Lower leg skin (tissue), 4 donors: ENCODE data around the gene SLC17A3. TPM values are rescaled to one million over a fixed set of nuclear protein-coding genes. Genes with fewer than 3 reads are reported as not detected.

Experiments used
- DNase-seq, 2 donors: peaks; one replicate each; pipeline ENCODE4 v3.0.0-alpha.2; 2019; ENCODE audit warnings: low spot score in 2 of 2
- H3K4me3 ChIP-seq: fragments of 200-600 bp; sonication (generic); 2 replicates; pipeline ENCODE4 v1.5.1; 2017; ENCODE audit warnings: mild to moderate bottlenecking, low read depth; ENCODE audit not compliant: poor library complexity, severe bottlenecking
- CTCF ChIP-seq, 3 donors: fragments of 450-650 bp; IDR thresholded peaks; one replicate each; pipeline ENCODE4 v1.5.1; 2016; ENCODE audit warnings: antibody characterized with exemption in 3 of 3, mild to moderate bottlenecking in 3 of 3, moderate library complexity in 2 of 3
- POLR2A ChIP-seq, 2 donors: fragments of 450-650 bp; IDR thresholded peaks; one replicate each; pipeline ENCODE4 v1.6.1; 2016 to 2017; ENCODE audit warnings: antibody characterized with exemption in 2 of 2, mild to moderate bottlenecking in 1 of 2, moderate library complexity in 1 of 2
- WGBS, 2 donors: methylation state at CpG; one replicate each; pipeline ENCODE4 v1.1.5; 2018; 5-methylcytosine and 5-hydroxymethylcytosine counted together
- intact Hi-C: fragments of 100-400 bp; cut with DNase I; formaldehyde crosslinking; loops from one replicate; pipeline ENCODE4 v1.15.0; 2023; ENCODE audit warnings: low total_unique reads
- total RNA-seq, 4 donors: library from RNA; depleted of rRNA; stranded (reverse); fragments of >200 nt; gene quantifications; one replicate each; pipeline ENCODE4 v1.1.0, GENCODE V29; 2016

The SLC17A3 gene
- total RNA-seq, 4 donors from 2014 or later, result not detected

DNA sequence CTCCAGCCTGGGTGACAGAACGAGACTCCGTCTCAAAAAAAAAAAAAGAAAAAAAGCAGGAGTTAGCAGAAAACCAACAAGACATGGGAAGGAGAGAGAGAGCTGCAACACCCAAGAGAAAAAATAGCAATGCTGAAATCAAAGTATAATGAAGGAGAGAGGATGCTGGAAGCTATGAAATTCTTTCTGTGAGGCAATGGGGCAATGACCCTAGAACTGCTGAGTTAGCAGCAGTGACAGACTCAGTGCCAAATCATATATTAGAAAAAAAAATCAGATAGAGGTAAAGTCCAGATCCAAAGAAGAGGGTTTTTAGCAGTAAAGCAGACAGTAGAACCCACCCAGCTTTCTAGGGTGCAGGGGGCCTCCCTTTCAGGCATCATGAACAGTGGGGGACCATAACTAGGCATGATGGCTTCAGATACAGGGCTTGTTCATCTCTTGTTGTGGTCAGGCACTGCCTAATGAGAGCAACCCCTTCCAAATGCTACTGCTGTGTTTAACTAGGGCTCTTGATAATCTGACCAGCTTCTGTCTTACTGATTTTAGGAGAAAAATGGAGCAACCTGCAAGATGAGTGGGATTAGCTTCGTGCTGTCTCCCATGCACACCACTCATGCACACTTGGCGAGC, 29.5 kb upstream of the SLC17A3 start:
- no peak for TF ChIP-seq CTCF (IDR thresholded peaks at IDR 0.05)
- TF ChIP-seq POLR2A (IDR thresholded peaks at IDR 0.05), result no peak
- intact Hi-C loops, result no loop called here
- no peak overlapping the region for H3K4me3 ChIP-seq
- WGBS, 2 donors, result 85 to 93% methylated on average over 4 of the region's 4 CpGs
- no peak for DNase-seq

DNA sequence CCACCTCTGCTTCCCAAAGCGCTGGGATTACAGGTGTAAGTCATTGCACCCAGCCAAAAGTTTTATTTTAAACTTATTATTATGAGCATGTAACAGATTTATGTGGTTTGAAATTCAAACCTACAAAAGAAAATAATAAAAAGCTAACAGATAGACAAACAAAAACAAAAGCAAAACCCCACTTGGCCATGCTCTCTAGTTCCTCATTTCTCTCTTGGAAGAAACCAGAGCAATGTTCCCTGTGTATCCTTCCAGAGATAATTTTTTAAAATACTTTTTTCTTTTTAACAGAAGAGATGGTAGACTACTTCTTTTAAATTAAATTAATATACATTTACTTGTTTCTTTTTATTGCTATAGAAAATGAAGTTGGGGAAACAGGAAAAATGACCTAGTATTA, 28.0 kb upstream of the SLC17A3 start:
- no peak overlapping the region for H3K4me3 ChIP-seq
- TF ChIP-seq POLR2A (IDR thresholded peaks at IDR 0.05) (no peak), CTCF (IDR thresholded peaks at IDR 0.05) (no peak)
- 93 to 95% methylated on average over 1 of the region's 1 CpG for WGBS, 2 donors
- intact Hi-C loops, result no loop called here
- no peak for DNase-seq

DNA sequence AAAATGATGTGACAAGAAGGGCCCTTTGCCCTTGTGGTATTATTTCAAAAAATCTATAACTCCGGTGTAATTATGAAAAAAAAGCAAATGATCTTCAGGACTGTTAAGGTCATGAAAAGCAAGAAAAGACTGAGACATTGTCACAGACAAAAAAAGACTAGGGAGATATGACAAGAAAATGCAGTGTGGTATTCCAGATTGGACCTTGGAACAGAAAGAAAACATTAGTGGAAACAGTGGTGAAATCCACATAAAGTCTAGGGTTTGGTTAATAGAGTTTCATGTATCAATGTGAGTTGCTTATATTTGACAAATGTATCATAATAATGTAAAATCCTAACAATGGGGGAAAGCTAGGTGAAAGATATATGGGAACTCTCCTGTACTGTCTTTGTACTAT, 26.8 kb upstream of the SLC17A3 start:
- 41 to 93% methylated on average over 1 of the region's 1 CpG for WGBS, 2 donors
- intact Hi-C loops, result no loop called here
- DNase-seq, result no peak
- no peak overlapping the region for H3K4me3 ChIP-seq
- TF ChIP-seq POLR2A (IDR thresholded peaks at IDR 0.05) (no peak), CTCF (IDR thresholded peaks at IDR 0.05) (no peak)

- DNase-seq, result no peak
- intact Hi-C loops, result no loop called here
- TF ChIP-seq POLR2A (IDR thresholded peaks at IDR 0.05), result no peak
- 90% methylated on average over 2 of the region's 2 CpGs for WGBS, 2 donors
- H3K4me3 ChIP-seq, result no peak overlapping the region
Observed at GRCh38 chr6:25899580-25900408, 25.8 kb upstream of the SLC17A3 start.

- intact Hi-C loops, result no loop called here
- TF ChIP-seq POLR2A (IDR thresholded peaks at IDR 0.05) (no peak), CTCF (IDR thresholded peaks at IDR 0.05) (no peak)
- H3K4me3 ChIP-seq, result no peak overlapping the region
- 63 to 75% methylated on average over 2 of the region's 2 CpGs for WGBS, 2 donors
- no peak for DNase-seq
Observed at GRCh38 chr6:25899123-25899522, 25.1 kb upstream of the SLC17A3 start.

GRCh38 chr6:25898289-25898977, 24.4 kb upstream of the SLC17A3 start:
- TF ChIP-seq CTCF (IDR thresholded peaks at IDR 0.05) (no peak), POLR2A (IDR thresholded peaks at IDR 0.05) (no peak)
- no peak for DNase-seq
- intact Hi-C loops, result no loop called here
- H3K4me3 ChIP-seq, result no peak overlapping the region
- 81 to 87% methylated on average over 5 of the region's 5 CpGs for WGBS, 2 donors
